Testis (tissue), 3 donors: ENCODE results near the gene ZNF135. TPM values are rescaled to one million over a fixed set of nuclear protein-coding genes. Genes with fewer than 3 reads are reported as not detected.

Experiments used
- DNase-seq: peaks from one replicate; pipeline ENCODE4 v3.0.0-alpha.2; 2019
- H3K27ac ChIP-seq, 2 donors: fragments of 200-600 bp; sonication (generic); one replicate each; pipeline ENCODE4 v1.5.1; 2019
- H3K27me3 ChIP-seq: fragments of 200-600 bp; sonication (generic); one replicate; pipeline ENCODE4 v1.5.1; 2019
- H3K36me3 ChIP-seq: fragments of 200-600 bp; sonication (generic); one replicate; pipeline ENCODE4 v1.5.1; 2017; ENCODE audit warnings: low read depth; ENCODE audit errors: missing control alignments
- H3K4me1 ChIP-seq: fragments of 200-600 bp; sonication (generic); one replicate; pipeline ENCODE4 v1.5.1; 2019
- H3K4me3 ChIP-seq, 2 donors: fragments of 200-600 bp; sonication (generic); one replicate each; pipeline ENCODE4 v1.5.1; 2017 to 2019
- H3K9me3 ChIP-seq: fragments of 200-600 bp; sonication (generic); one replicate; pipeline ENCODE4 v1.5.1; 2017
- CTCF ChIP-seq, 3 experiments: fragments of 450-650 bp in 2 of 3; fragments of 200-600 bp in 1 of 3; sonication (generic) in 1 of 3; IDR thresholded peaks; one replicate each; pipeline ENCODE4 v1.5.1; 2016 to 2019; ENCODE audit warnings: antibody characterized with exemption in 3 of 3, mild to moderate bottlenecking in 2 of 3, moderate library complexity in 1 of 3
- POLR2A ChIP-seq: fragments of 450-650 bp; IDR thresholded peaks from one replicate; pipeline ENCODE4 v1.6.1; 2017; ENCODE audit warnings: antibody characterized with exemption, mild to moderate bottlenecking, moderate library complexity
- WGBS, 2 donors: methylation state at CpG; one replicate each; pipeline ENCODE4 v1.1.5; 2018; 5-methylcytosine and 5-hydroxymethylcytosine counted together
- intact Hi-C: fragments of 100-400 bp; cut with DNase I; formaldehyde crosslinking; loops from one replicate; pipeline ENCODE4 v1.15.1; 2023; ENCODE audit warnings: low total_unique reads
- polyA plus RNA-seq: library from polyadenylated mRNA; stranded (reverse); fragments of 350-450 nt; fragmentation: Illumina TruSeq; extraction: RNeasy Lipid Tissue Mini Kit (QIAGEN cat#74804); gene quantifications from one replicate; pipeline ENCODE4 v1.2.3, GENCODE V29; 2014; ENCODE audit warnings: low read depth, low replicate concordance; ENCODE audit not compliant: insufficient read depth
- total RNA-seq, 2 donors: library from RNA; depleted of rRNA; stranded (reverse); fragments of >200 nt; gene quantifications; one replicate each; pipeline ENCODE4 v1.2.3, GENCODE V29; 2016

ZNF135 gene
- total and polyA plus RNA-seq, 3 donors from 2014 or later, result 14.5 to 33.7 (median 19.1) TPM

GRCh38 chr19:58056861-58057260, 2.2 kb upstream of the ZNF135 start:
- Histone ChIP-seq H3K27ac (no peak overlapping the region), H3K4me1 (peaks cover 8% of the 10 kb centered on the region), H3K27me3 (no peaks in the 10 kb centered on the region), H3K9me3 (no peaks in the 10 kb centered on the region), H3K36me3 (no peaks in the 10 kb centered on the region), H3K4me3 (no peak overlapping the region)
- intact Hi-C loops, result no loop called here
- WGBS, 2 donors, result 91 to 92% methylated on average over 4 to 8 of the region's 8 CpGs
- DNase-seq, result no peak
- TF ChIP-seq CTCF (IDR thresholded peaks at IDR 0.05) (no peak), POLR2A (no peak)

- no peaks in the 10 kb centered on the region for H3K9me3 ChIP-seq
- WGBS, 2 donors, result 72% methylated on average over 13 of the region's 13 CpGs
- H3K36me3 ChIP-seq, result no peaks in the 10 kb centered on the region
- DNase-seq, result no peak
- H3K4me3 ChIP-seq, result peak overlapping the region; percentile 74 to 76
- H3K4me1 ChIP-seq, result peaks cover 8% of the 10 kb centered on the region
- H3K27ac ChIP-seq, result peak overlapping the region; percentile 71 to 96
- no peaks in the 10 kb centered on the region for H3K27me3 ChIP-seq
- TF ChIP-seq POLR2A (no peak), CTCF (IDR thresholded peaks at IDR 0.05) (no peak)
- intact Hi-C loops, result no loop called here
These were observed 615 bp upstream of the ZNF135 start for GRCh38 chr19:58058467-58058866.

GRCh38 chr19:58059671-58060078, 593 bp downstream of the ZNF135 start:
- TF ChIP-seq CTCF (IDR thresholded peaks at IDR 0.05) (no peak), POLR2A (no peak)
- 6 to 9% methylated on average over 19 to 23 of the region's 28 CpGs for WGBS, 2 donors
- Histone ChIP-seq H3K27ac (peak overlapping the region; percentile 71 to 96), H3K4me3 (peak overlapping the region; percentile 74 to 76), H3K27me3 (no peaks in the 10 kb centered on the region), H3K9me3 (no peaks in the 10 kb centered on the region), H3K4me1 (peaks cover 8% of the 10 kb centered on the region), H3K36me3 (no peaks in the 10 kb centered on the region)
- intact Hi-C loops, result no loop called here
- peak; percentile 22 for DNase-seq

- Histone ChIP-seq H3K27me3 (no peaks in the 10 kb centered on the region), H3K27ac (peak overlapping the region in 1 of 2 donors; percentile 96), H3K4me3 (peak overlapping the region; percentile 74 to 76), H3K4me1 (peaks cover 8% of the 10 kb centered on the region), H3K36me3 (no peaks in the 10 kb centered on the region), H3K9me3 (no peaks in the 10 kb centered on the region)
- TF ChIP-seq POLR2A (no peak), CTCF (IDR thresholded peaks at IDR 0.05) (no peak)
- 53 to 74% methylated on average over 19 to 24 of the region's 24 CpGs for WGBS, 2 donors
- intact Hi-C loops, result no loop called here
- DNase-seq, result peak; percentile 28
These were observed 1.1 kb downstream of the ZNF135 start for GRCh38 chr19:58060231-58060630.

- no peak for DNase-seq
- Histone ChIP-seq H3K4me3 (no peak overlapping the region), H3K4me1 (peaks cover 8% of the 10 kb centered on the region), H3K36me3 (no peaks in the 10 kb centered on the region), H3K27me3 (no peaks in the 10 kb centered on the region), H3K27ac (no peak overlapping the region), H3K9me3 (no peaks in the 10 kb centered on the region)
- 87 to 95% methylated on average over 2 to 3 of the region's 3 CpGs for WGBS, 2 donors
- intact Hi-C loops, result no loop called here
- TF ChIP-seq CTCF (IDR thresholded peaks at IDR 0.05) (no peak), POLR2A (no peak)
These were observed 4.6 kb downstream of the ZNF135 start for GRCh38 chr19:58063712-58064111.
